NB4 (cell line): ENCODE data around the gene UPF1.
A peak's percentile ranks its signal among the peaks of the same experiment; 100 is the strongest.

Source experiments
- DNase-seq: peaks from one replicate; pipeline ENCODE4 v3.0.0; 2010; ENCODE audit warnings: low read depth
- H3K4me3 ChIP-seq: one replicate; pipeline ENCODE4 v1.5.1; 2011; ENCODE audit warnings: mild to moderate bottlenecking, low read depth, low read length, moderate library complexity
- MYC ChIP-seq: IDR thresholded peaks from 2 replicates; pipeline ENCODE4 v1.6.1; 2011; ENCODE audit warnings: low read depth, low read length
- POLR2A ChIP-seq: IDR thresholded peaks from 2 replicates; pipeline ENCODE4 v1.6.1; 2011; ENCODE audit warnings: mild to moderate bottlenecking; ENCODE audit not compliant: insufficient read length; ENCODE audit errors: extremely low read depth
- TF ChIP-seq, protein P1 (sequence below): IDR thresholded peaks from one replicate; pipeline ENCODE4 v1.5.1; 2012; ENCODE audit warnings: low read depth, low read length
- TF ChIP-seq, protein P2 (sequence below): IDR thresholded peaks from 2 replicates; pipeline ENCODE4 v1.6.1; 2011; ENCODE audit warnings: low read depth, low read length

Gene UPF1

DNA sequence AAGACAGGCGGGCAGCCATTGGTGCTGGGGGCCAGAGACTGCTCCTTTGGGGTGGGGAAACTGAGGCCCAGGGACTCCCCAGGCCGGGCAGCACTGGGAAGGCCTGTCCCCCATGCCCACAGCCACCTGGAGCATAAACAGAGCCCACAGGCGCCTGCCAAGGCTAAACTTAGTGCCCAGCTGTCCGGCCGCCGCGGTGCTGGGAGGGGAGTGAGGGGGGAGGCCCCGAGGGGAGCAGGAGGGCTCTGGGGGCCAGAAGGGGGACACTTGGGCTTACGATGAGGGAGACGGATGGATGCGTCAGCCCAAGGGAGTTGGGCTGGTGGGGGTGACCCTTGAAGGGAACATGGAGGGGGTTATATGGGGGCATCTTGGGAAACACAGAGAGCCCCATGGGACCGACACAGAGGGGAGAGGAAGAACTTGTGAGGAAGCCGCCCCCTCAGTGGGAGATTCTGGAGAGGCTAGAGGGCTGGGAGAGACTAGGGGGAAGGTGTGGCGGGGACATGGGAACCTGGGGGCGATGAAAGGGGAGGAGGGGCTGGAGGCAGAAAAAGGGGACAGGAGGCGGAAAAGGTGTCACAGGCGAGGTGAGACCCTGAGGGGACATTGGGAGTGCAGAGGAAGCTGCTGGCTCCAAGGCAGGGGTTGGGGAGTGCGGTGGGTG is 62.0 kb downstream of the UPF1 start:
- TF ChIP-seq, protein P1, sequence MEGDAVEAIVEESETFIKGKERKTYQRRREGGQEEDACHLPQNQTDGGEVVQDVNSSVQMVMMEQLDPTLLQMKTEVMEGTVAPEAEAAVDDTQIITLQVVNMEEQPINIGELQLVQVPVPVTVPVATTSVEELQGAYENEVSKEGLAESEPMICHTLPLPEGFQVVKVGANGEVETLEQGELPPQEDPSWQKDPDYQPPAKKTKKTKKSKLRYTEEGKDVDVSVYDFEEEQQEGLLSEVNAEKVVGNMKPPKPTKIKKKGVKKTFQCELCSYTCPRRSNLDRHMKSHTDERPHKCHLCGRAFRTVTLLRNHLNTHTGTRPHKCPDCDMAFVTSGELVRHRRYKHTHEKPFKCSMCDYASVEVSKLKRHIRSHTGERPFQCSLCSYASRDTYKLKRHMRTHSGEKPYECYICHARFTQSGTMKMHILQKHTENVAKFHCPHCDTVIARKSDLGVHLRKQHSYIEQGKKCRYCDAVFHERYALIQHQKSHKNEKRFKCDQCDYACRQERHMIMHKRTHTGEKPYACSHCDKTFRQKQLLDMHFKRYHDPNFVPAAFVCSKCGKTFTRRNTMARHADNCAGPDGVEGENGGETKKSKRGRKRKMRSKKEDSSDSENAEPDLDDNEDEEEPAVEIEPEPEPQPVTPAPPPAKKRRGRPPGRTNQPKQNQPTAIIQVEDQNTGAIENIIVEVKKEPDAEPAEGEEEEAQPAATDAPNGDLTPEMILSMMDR: no peak
- no peak overlapping the region for H3K4me3 ChIP-seq
- DNase-seq: no peak

DNA sequence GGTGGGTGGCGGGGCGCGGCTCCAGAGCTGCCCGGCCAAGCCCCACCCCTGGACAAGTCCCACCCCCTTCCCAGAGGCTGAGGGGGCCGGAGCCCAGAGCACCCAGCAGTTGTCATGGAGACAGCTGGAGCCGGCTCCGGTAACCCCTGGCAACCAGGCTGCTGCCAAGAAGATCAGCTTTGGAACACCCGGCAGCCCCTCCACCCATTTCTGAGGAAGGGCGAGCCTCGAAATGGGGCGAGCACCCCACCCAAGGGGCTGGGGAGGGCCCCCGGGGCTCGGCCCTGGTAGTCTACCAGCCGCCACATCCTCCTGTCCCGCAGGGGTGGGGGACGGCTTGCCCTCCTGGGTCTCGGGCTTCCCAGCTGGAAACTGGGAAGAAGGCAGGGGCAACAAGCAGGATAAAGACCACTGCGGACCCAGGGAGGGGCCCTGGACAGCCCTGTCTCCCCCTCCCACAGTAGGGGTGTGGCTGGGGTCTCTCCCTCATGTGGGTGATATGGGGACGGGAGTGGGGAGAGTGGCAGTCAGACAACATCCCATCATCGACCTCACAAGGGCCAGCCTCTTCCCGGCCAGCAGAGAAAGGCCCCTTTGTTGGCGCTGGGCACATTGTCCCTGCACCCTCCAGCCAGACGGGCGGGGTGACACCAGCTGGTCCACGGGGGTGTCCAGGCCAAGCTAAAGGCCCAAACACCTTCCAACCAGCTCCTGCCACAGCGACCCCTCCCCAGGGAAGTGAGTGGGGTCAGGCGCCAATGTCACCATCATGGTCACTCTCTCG is 62.7 kb downstream of the UPF1 start:
- peak overlapping the region; percentile 59 for H3K4me3 ChIP-seq
- DNase-seq: no peak
- TF ChIP-seq MYC (no peak), POLR2A (no peak)
- TF ChIP-seq, protein P2, sequence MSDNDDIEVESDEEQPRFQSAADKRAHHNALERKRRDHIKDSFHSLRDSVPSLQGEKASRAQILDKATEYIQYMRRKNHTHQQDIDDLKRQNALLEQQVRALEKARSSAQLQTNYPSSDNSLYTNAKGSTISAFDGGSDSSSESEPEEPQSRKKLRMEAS: no peak
- TF ChIP-seq, protein P1: no peak

DNA sequence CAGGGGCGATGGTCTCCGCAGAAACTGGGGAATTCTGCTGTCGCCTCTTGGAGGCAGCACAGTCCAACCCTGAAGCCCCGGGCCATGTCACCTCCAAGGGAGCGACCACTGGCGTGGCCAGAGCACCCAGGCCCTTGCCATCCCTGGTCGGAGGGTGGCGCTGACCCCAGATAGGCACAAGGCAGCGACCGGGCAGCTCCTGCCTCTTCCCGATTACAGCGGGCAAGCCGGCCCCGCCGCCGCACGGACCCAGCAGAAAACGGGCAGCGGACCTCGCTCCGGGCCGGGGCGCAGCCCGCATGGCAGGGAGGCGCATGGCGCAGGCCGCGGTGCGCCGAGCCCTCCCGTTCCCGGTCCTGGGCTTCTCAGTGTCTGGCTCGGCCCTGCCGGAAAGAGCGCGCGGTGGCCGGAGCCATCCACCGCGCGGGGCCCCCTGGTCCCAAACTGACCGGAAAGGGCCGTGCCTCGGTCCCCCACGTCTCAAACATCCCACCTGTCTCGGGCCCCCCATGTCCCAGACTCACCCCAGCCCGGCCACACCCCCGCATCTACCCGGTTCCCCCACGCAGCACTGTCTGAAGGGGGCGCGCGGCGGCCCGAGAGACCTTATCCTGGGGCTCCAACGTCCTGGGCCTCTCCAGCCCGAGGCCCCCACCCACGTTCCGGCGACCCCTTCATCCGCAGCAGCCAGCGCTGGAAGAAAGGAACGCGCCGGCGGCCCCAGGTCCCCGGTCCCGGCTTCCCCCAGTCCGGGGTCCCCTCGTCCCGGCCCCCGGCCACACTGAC is 63.5 kb downstream of the UPF1 start:
- peak; percentile 39 for TF ChIP-seq MYC
- peak; percentile 19 for TF ChIP-seq POLR2A
- TF ChIP-seq, protein P1: peak; percentile 29
- TF ChIP-seq, protein P2: 0 out of 2 replicates have a peak, but pooled peaks have one; percentile 40
- peak overlapping the region; percentile 59 for H3K4me3 ChIP-seq
- DNase-seq: peak; percentile 82

DNA sequence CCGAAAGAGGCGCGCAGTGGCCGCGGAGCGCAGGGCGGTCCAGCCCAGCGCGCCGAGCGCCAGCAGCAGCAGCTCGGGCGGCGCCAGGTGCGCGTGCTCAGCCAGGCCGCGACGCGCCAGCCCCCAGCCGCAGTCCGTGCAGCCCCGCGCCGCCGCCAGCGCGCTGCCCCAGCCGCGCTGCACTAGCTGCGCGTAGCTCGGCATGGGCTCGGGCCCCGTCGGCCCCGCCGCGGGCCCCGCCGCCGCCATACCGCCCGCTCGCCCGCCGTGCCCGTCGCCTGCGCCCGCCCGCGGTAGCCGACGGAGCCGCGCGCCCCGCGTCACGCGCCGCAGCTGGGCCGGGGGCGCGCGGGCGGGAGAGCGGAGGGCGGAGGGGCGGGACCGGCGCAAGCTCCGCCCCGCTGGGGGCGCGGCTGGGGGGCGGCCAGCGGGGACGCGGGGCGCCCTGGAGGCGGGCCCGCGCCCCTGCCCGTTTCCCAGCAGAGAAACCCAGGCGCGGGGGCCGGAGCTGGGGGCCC is 64.1 kb downstream of the UPF1 start, which contains the start of gene CERS1:
Gene CERS1, minus strand, starts transcription at position 335 of the 518 bp plus-strand sequence. Its CDS starts 86 bp downstream, at position 249.
- no peak for TF ChIP-seq MYC
- TF ChIP-seq, protein P1: no peak
- TF ChIP-seq POLR2A: no peak
- TF ChIP-seq, protein P2: no peak
- peak within 1 kb of the TSS; percentile 59 for H3K4me3 ChIP-seq
- DNase-seq: peak; percentile 60

DNA sequence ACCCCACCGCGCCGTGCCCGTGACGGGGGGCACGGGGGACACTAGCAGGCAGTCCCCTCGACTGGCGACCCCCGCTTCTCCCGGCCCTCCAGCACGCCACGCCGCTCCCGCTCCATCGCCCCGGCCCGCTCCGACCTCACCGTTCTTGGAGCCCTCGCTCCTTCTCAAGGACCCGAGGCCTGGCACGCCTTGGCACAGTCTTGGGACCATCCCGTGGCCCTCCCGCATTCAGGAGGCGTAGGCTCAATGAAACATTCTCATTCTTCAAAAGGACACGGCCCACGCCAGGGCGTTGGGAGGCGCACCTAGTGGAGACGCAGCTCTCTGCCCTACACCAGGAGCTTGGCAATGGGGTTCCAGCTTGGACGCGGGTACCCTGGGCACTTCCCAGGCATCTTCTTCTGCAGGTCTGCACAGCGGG is 64.7 kb downstream of the UPF1 start:
- TF ChIP-seq POLR2A (no peak), MYC (no peak)
- TF ChIP-seq, protein P1: no peak
- TF ChIP-seq, protein P2: no peak
- no peak for DNase-seq
- H3K4me3 ChIP-seq: no peak overlapping the region
